Activated naive CD4-positive, alpha-beta T cell treated with Interleukin-2 at 50 U/mL for 16 hours (primary cell): Measurements from ENCODE around the gene ALDH1A1.

Experiments used
- DNase-seq: peaks from one replicate; pipeline ENCODE4 v3.0.0-alpha.2; 2020

Gene ALDH1A1

DNA sequence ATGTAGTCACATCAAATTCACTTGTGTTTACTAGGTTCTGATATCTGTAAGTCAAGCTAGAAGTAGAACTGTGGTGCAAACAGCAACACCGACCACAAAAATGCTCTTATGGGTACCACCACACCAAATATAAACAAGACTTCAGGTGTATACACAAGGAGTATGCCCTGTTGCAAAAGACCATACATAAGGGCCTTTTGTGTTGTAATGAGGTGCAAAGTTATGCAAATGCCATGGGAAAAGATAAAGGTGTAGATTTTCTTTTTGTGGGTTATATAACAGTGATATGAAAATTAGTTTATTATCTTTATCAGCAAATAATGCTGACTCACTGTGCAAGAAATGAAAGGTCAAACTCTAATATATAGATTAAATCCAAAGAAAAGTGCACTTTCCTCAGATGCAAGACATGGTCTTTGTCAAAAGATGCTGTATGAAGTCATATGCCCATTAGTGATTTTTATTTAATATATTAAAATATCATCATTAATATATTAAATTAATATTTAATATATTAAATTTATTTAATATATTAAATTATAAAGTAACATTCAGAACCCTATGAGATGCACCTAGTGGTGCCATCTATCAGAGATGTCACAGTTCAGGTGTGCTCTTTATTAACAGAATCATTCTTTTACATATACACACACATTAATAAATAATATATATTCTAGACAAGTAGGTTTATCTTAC lies 26.7 kb upstream of the ALDH1A1 start:
- DNase-seq = no peak

DNA sequence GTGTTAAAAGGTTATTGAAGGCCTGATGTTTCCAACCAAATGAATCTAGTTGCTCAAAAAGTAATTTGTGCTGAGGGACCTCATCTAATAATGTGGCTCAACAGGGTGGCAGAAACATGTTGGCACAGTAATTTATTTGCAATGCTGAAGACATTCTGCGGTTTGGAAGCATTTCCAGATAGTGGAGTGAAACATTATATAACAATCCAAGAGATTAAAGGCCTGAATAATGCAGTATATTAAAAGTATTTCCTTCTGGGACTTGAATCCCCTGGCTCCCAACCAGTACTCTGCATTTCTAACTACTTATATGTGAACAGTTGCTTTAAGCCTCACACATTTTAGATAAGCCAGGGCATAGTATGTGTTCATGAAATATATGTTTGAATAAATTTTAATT lies 25.9 kb upstream of the ALDH1A1 start:
- DNase-seq = no peak

DNA sequence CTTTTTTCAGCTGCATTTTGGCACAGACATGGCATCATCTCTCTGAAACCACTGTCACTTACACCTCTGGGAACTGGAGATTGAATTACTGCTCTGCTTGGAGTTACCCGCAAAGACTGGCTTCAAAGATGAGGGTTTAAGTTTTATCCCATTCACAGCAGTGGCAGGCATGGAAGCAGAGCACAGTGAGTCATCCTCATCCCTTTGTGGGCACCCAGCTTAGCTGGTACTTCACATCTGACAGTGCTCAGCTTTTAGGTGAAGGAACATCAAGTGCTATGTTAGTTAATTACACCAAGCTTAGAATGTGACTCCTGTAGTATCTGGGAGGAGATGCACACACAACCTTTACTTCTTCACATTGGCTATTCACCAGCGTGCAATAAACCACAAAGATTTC lies 24.8 kb upstream of the ALDH1A1 start:
- DNase-seq = no peak

DNA sequence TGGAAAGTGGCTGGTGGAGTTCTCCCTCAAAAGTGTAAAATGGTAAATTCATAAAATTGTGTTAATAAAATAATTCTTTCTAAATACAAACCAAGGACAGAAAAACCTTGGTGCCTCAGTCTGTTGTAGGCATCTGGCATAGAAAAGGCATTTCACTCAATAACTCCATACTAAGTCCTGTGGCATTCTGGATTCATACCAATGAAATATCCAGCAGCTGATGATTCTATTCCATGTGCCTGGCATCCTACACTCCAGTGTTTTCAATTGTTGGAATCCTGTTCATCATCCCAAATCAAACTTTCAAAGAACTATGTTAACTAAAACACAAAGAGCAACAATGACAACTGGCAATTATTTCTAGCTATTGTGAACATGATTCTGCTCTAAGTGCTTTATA lies 21.6 kb upstream of the ALDH1A1 start:
- DNase-seq = no peak

DNA sequence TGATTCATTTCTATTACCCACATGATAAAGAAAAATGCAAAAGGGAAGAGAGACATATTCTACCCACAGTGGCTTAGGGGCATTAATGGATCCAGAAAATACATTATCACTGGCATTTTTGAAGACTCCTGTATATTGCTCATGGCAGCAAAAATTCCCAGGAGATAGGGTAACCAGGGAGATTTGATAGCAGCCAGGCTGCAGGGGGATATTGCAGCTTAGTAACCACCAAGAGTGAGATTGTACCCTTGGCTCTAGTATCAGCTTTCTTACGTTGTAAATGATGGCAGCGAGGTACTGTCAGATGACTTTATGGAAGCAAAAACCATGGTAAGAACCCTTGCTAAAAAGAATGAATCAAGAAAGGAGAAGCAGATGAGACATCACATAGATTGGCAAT lies 19.8 kb upstream of the ALDH1A1 start:
- DNase-seq = no peak

DNA sequence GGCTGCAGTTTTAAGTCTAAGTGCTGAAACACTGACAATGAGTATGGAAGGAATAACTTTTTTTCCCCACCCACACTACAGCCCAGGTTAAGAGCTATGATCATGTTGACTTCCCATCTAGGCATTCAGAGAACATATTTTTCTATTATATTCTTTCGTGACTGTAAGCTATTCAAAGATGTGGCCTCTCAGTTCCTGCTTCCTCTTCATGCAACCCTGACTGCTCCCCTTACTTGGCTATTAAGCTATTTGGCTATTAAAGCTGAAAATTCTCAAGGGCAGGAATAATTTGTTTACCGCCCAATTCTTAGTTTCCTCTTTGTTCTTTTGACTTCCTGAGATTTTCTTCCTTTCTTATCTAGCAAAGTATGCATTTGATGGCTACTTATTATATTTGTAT lies 18.6 kb upstream of the ALDH1A1 start:
- DNase-seq = no peak

DNA sequence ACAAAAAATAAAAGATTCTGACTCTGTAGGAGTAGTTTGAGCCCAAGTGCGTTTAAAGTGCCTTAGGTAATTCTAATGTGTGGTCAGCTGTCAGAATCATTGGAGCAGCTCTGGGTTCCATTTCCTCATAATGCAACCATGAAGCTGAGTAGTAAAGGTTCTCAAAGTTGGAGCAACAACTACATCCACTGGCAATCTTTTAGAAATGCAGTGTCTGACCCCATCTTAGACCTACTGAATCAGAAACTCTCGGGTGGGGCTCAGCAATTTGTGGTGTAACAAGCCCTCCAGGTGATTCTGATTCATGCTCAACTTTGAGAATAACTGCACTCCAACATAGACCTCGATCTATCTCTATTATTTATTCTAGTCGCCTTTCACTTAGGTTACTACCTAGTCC lies 7.6 kb upstream of the ALDH1A1 start:
- DNase-seq = no peak

DNA sequence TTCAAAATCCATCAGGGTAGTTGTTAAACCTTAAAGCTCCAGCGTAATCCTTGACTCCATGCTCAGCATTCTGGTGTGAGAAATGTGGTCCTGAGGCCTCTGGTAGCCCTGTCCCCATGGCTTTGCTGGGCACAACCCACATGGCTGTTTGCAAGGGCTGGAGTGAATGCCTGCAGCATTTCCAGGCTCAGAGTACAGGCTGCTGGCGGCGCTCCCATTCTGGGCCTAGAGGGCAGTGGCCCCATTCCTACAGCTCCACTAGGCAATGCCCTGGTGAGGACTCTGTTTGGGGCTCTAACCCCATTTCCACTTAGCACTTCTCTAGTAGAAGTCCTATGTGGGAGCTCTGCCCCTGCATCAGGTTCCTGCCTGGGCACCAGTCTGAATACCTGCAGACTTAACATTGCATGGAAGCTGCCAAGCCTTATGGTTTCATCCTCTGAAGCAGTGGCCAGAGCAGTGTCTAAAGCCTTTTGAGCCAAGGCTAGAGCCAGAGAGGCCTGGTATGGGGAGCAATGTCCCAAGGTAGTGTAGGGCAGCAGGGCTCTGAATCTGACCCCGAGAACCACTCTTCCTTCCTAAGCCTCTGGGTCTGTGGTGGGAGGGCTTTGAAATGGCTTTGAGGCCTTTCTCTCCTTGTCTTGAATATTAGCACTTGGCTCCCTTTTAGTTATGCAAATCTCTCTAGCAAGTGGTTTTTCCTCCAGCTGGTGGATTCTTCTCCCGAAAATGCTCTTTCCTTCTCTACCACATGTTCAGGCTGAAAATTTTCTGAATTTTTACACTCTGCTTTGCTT lies 5.8 kb upstream of the ALDH1A1 start:
- DNase-seq = no peak

DNA sequence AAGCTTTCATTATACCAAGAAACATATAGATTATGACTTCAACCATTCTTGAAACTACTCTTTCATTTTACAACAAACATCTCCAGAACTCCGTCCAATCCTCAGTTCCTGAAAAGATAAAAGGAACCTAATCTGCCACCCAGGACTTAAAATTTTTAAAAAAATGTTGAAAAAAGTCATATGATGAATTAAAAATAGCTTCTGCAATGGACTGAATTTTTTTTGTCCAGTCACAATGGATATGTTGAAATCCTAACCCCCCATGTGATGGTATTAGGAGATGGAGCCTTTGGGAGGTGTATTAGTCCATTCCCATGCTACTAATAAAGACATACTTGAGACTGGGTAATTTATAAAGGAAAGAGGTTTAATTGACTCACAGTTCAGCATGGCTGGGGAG lies 2.7 kb upstream of the ALDH1A1 start:
- DNase-seq = no peak

DNA sequence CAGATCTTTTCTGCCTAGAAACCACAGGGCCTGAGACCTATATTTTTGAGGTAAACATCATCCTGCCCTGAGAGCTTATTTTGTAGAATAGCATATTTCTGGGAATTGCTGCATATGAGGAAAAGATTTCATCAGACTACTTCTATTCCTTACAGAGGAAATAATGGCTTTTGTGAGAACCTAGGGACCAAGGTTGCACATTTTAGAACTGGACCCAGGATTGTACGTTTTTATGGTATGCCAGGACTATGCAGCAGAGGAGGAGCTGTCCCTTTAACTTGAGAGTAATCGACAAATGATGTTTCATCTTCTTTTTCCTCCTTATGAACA lies 2.2 kb upstream of the ALDH1A1 start:
- DNase-seq = no peak

DNA sequence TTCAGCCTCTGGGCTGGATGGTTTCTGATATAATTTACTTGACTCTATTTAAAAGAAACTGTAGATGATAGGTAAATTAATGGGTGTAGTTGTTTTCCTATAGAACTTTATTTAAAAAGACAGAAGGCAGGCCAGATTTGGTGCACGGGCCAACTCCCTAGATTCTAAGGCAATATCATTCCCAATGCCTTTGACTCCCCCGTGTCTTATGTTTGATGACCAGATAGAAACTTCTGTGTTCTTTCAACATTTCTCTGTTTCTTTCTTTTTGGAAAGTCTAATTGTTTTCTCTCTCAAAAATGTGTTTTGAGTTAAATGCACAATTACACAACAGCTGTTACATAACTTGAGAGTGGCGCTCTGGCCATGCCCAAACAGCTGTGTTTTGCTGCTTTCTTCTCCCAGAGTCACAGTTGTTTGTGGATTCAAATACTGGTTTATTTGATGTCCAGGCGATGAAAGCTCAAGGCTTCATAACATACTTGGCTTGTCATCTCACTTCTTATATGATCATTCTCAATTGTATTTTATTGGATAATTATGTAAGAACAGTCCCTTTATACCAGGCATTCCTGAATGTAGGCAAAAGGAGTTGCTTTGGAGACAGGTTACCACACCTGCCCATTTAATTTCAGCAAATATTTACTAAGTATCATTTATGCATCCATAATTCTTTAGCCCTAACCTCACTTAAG lies 1.7 kb upstream of the ALDH1A1 start:
- DNase-seq = no peak

DNA sequence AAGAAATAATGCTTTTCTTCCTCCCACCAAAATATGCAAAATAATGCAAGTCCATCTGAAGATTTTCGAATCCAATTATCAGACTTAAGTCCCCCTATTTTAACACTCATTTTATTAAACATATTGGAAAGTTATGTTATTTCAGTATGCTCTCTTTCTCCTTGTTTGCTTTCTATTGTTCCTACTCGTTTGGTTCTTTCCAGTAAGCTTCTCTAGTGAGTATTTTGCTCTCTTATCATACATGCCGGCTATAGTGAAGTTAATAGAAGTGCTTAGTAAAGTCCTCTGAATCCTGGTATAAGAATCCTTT lies 517 bp downstream of the ALDH1A1 start:
- no peak for DNase-seq

DNA sequence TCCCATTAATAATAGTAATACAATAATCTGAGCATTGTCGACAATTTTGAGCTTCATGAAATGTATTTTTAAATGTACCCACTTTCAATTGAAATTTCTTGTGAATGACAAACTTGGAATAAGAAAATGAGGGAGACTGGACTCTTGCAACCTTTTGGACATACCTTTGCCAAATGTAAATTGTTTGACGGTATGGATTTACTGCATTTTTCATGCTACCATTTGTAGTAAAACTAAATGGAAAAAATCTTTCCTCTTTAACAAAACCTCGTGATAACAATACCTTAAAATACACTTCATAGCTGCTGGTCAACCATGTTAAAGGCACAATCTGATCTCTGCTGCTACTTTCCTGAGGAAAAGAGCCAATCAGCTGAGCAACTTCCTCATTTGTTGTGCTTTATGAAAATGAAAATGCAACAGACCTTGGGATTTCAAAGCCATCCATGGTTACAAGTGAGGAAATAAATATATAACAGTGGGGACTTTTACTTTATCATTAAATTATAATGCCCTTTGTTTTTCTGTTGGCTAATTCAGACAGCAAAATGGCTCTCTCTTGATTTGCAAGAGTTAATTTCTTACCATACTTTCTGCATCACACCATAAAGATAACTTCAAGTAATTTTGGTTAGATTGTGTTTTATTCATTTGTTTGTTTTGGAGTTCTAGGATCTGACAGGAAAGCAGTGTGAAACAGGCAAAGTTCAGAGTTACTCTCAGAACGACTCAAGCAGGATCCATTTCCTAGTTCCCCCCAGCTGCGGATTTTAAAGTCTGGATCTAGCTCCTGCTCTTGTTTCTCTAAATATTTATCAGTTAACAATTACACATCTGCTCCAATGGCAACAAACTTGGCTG lies 1.1 kb downstream of the ALDH1A1 start:
- DNase-seq = no peak

DNA sequence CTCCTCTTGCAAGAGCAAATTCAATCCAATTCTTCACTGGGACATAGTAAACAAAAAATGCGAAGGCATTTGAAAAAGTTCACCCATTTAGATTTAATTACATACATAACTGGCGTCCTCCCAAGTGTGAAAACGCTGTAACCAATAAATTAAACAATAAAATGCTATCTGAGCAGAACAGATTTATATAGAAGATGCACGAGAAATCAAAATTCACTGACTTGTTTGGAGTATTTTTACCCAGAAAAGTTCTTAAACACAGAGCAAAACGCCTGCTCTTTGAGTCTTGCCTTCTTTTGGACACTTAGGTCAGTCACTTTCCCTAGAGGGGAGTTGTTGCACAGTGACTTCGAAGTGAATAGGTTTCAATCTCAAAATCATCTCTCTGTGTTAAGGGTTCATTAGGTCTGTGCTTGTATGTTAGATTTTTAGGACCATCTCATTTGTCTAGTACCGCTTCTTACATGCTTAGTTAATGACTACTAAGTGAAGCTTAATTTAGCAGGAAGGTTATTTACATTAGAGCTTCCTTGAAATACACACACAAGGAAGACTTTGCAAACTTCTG lies 1.9 kb downstream of the ALDH1A1 start:
- no peak for DNase-seq

DNA sequence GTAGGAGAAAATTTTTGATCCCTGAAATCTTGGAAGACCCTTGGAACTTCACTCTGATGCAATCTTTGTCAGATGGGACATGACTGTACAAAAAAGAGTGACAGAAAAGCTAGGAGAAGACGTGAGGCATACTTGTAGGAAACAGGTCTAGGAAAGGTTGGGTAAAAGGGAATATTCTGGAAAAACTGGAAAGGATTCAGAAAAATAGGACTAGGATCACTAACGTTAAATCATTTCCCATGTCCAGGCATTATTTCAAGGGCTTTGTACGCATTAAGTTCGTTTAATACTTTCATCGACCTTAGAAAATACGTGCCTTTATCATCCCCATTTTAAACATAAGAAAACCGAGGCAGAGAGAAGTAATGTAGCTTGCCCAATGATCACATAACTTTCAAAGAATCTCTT lies 2.9 kb downstream of the ALDH1A1 start:
- no peak for DNase-seq

DNA sequence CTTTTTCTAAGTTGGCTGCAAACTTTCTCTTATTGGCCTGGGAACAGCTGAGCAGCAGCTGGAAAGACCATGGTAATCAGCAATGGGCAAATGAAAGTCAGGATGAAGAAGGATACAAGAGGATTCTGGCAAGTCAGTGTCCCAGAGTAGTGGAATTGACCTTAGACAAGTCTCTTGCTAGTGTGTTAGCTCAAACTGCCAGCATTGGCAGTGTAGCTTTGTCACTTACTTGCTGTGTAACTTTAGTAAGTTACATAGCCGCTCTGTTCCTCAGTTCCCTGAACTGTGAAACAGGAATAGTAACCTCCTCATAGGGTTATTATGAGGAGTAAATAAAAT lies 3.6 kb downstream of the ALDH1A1 start:
- DNase-seq = no peak

DNA sequence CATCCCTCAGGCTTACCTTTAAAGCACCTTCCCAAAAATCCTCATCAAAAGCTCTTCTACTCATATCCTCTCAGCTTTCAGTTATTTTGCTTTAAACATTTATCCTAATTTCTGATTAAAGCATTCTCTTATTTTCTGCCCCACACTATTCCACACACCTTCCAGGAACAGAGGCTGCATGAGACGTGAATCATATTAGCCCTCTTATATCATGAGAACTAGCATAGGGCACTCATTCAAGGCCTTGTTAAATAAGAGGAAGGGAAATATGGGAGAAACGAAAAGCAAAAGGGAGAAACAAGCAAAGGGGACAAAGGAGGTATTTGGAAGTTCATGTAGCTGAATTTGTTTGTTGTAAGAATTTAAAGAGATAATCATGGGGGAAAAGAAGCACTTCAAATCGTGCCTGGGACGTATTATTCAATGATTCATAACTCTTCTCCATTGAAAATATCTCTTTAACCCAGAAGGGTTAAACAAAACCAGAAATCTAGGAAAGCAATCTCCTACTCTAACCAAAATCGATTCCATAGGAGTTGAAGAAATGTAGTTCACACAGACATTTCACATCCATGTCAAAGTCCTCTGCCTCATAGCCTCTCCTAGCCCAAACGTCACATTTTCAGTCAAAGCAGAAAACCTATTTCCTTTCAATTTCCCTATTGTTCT lies 4.1 kb downstream of the ALDH1A1 start:
- no peak for DNase-seq

DNA sequence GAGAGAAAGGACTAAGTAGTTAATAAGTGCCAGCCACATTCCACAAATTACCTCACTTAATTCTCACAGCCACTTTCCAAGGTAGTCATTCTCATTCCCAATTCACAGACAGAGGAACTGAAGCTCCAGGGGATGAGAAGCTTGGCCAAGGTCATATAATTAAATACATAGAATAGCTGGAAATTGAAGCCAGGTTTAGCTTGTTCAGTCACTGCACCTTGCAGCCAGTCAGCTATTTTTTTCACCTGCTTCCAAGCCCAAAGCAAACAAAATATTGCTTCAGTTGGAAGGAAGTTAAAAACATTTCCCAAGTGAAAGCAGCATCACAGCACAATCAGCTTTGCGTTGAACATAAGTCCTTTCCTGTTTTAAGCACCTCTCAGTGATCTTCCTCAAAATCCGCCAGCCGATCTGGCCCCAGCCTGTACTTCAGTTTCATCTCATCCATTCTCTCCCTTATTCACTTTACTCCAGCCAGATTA lies 4.8 kb downstream of the ALDH1A1 start:
- DNase-seq = no peak

DNA sequence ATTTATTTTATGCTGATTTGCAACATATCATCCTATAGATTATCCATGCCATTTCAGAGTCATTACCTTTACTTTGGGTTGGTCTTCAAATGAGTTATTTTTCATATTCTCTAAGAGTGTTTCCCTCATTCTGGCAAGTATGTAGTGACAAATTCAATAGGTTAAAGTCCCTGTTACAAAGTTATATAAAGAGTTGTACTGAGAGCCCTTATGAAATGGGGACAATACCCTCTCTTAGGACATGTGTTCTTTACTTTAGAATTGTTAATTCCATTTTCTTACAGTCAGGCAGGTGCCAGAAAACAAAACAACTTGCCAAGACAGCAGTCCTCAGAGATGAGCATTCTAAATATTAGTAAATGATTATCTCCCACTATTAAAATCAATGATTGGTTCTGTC lies 6.0 kb downstream of the ALDH1A1 start:
- no peak for DNase-seq

DNA sequence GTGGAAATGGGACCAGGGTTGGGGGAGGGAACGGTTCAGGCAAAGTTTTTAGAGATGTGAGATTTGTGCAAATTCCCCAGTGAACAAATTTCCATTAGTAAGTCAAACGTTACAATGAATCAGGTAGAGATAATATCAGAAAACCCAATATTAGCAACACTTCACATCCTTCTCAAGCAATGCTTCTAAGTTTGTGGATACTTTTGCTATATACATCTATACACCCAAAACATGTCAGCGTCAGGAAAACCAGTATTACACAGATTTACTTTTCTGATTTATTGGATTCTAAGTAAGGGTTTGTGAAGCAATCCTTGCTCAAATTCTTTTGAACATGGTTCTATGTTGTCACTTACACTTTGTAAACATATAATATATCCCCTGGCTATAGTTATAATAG lies 6.5 kb downstream of the ALDH1A1 start:
- DNase-seq = no peak

DNA sequence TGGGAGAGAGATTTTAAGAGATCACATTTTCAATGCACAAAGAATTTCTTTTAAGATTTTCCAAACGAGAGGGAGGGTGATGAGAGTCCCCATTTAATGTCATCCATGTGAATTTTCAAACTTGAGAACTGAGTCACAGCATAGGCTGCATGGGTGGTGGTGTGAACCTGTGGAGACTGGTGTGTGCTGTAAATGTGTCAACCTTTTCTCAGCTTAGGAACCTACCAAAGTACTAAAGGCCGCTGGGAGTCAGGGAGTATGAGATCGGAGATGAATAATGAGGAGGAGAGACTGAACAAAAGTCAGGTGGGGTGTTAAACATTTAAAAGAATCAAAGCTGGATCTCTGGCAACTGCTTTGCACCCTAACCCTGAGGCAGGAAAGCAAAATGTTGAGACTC lies 7.5 kb downstream of the ALDH1A1 start:
- no peak for DNase-seq

DNA sequence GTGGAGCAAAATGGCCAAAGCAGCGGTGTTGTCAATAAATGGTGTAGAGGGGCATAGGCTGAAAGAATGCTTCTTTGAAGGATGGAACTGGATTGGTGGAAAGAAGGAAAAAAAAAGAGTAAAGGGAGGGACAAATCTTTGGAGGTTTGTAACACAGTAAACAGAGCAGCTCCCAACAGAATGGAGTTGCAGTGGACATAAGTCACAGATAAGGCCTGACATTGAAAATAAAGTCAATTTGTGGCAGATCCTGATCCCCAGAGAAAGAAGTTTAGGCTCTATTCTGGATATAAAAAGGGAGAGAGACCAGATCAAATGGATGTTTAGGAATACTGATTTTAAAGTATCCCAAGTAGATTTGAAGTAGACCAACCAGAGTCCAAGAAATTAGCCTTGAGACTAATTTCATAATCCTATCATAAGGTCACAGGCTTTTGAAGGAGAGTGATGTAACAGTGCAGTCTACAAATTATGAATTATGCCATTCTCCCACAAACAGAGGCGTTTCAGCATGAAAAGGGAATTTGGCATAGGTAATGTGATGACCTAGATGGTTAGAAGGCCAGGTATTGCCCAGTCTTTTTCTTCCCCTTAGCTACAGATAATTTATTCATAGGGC lies 8.9 kb downstream of the ALDH1A1 start:
- no peak for DNase-seq
